GM12874 (cell line): ENCODE measurements around the gene TMPRSS11D.

Source experiments
- TF ChIP-seq, protein P1 (sequence below): IDR thresholded peaks from 2 replicates; pipeline ENCODE4 v1.5.1; 2011; ENCODE audit warnings: low read depth, mild to moderate bottlenecking, control low read depth, low read length, moderate library complexity; ENCODE audit not compliant: insufficient read depth

The TMPRSS11D gene

DNA sequence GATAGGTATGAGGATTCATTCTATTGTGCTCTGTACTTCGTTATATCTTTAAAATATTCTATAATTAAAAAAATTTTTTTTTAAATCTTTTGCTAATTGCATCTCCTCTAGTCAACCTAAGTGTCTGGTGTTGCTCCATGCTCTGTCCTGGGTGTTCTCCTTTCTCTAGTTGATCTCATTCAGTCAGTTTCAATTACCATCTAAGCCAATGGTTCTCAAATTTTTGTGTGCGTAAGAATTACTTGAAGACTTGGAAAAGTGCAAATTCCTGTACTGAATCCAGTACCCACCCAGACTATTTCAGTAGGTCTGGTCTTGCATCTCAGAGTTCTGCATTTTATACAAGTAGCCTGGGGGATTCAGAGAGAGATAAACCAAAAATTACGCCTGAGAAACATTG lies 6.7 kb downstream of the TMPRSS11D start:
- TF ChIP-seq, protein P1, sequence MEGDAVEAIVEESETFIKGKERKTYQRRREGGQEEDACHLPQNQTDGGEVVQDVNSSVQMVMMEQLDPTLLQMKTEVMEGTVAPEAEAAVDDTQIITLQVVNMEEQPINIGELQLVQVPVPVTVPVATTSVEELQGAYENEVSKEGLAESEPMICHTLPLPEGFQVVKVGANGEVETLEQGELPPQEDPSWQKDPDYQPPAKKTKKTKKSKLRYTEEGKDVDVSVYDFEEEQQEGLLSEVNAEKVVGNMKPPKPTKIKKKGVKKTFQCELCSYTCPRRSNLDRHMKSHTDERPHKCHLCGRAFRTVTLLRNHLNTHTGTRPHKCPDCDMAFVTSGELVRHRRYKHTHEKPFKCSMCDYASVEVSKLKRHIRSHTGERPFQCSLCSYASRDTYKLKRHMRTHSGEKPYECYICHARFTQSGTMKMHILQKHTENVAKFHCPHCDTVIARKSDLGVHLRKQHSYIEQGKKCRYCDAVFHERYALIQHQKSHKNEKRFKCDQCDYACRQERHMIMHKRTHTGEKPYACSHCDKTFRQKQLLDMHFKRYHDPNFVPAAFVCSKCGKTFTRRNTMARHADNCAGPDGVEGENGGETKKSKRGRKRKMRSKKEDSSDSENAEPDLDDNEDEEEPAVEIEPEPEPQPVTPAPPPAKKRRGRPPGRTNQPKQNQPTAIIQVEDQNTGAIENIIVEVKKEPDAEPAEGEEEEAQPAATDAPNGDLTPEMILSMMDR = no peak

DNA sequence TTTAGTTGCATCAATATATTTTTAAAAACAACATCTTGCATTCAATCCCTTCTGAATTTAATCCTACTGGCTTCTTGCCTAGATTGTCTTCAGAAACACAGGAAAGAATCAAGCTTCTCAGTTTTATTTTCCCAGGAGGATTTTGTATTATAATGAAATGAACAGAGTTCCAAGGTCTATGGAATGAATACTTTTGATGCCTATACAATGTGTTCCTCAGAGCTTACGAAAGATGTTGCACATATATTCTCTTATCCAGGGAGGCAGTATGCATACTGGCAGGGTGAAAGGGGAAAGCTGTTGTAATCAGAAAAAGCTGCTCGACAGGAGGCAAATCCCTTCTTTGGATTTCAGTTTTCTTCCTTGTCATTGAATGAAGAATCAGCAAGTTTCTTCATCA lies 8.8 kb downstream of the TMPRSS11D start:
- TF ChIP-seq, protein P1 = no peak

DNA sequence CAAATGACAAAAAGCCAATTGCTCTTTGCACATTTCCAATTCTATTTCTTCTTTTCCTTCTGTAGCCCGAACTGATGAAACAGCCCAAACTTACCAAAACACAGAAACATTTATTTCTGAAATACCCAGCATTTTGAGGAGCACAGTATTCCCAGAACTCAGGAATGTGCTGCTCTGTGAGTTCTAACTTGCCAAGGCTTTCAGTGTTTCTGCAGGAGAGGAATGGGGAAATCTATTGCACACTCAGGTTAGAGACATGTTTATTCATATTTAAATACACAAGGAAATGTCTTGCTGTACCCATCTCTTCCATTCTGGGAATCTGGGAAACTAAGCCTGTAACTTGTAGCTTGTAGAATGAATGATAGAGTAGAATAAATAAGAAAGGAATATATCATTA lies 10.7 kb downstream of the TMPRSS11D start:
- TF ChIP-seq, protein P1 = no peak

DNA sequence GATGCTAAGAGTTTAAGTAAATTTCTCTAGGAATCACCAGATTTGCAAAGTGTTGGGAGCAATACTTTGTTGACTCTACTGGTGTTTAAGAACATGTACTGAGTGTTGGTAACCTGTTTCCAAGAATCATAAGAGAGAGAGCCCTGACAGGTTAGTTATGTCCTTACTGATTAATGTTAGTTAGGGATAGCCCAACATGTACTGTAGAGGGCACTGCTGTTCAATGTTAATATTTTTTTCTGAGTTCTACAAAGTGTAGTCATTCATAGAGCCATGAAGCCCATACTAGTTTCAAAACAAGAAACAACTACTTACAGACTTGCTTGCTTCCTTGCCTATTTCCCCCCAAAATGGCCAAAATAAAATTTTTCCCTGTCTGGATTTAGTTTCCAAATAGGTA lies 11.9 kb downstream of the TMPRSS11D start:
- TF ChIP-seq, protein P1 = peak; percentile 18; the same call in 1 of the 2 replicates

DNA sequence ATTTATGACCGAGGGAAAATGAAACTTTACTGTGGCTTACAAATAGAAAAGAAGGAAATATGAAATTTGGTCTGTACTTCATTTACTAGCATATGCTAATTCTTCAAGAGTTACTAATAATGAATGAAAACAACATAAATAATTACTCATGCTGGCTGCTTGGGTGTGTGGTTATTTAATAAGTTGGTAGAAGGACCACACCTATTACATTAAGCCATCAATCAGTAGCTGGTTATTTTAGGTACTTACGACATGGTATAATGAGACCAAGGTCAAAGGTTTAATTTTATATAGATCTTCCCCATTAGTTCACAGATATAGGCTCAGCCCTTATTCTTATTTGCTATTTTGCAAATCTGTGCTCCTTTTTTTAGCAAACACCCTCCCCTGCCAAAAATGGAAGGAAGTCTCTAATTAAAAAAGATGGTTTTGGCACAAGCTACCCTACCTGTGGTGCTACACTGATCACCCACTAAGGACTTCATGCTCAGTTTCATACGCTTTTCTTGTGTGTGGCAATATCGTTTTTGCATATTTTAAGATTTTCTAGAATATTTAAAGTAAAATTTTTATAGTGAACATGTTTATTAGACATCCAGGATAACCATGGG lies 14.1 kb downstream of the TMPRSS11D start:
- TF ChIP-seq, protein P1 = no peak

DNA sequence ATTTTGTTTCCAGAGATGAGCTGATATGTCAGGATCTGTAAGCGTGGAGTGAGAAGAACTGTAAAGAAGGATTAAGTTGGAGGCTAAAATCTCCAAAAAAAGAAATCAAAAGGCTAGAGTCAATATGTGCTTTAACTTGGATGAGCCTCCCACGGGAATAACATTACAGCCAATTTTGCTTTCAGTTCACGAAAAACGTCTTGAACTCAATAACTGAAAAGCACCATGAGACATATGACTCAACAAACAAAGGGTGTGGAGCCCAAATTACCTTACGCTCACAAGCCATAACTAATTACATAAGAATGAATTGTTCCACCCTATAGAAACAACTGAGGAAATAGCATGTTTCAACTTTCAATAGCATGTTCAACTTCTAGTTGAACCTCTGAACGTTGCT lies 22.3 kb downstream of the TMPRSS11D start:
- TF ChIP-seq, protein P1 = no peak

DNA sequence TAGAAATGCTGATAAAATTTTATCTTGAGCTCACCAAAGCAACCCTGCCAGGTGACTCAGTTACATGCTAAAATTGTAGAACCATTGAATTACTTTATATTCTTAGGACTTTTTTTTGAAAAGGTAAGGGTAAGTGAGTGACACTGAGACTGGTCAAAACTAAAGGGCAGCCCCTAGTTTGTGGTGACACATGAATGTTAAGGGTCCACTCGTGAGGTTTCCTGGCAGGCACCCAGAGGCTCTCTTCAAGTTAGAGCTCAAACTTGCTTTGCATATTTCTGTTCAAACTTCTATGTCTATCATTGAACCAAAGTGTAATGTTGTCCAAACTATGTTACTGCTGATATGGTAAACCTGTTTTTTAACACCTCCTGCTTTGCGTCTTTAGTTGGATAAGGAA lies 30.5 kb downstream of the TMPRSS11D start:
- TF ChIP-seq, protein P1 = no peak
